Lower leg skin (tissue), 3 donors: Measurements from ENCODE around the gene TRAF7.
"Not testable (repeated sequence)": the region's sequence is repeated elsewhere in the genome, so short reads cannot be mapped to it uniquely, and the experiment has no call there.

Experiments used
- CTCF ChIP-seq, 3 donors: fragments of 450-650 bp; IDR thresholded peaks; one replicate each; pipeline ENCODE4 v1.5.1; 2016; ENCODE audit warnings: antibody characterized with exemption in 3 of 3, mild to moderate bottlenecking in 3 of 3, moderate library complexity in 2 of 3
- POLR2A ChIP-seq, 2 donors: fragments of 450-650 bp; IDR thresholded peaks; one replicate each; pipeline ENCODE4 v1.6.1; 2016 to 2017; ENCODE audit warnings: antibody characterized with exemption in 2 of 2, mild to moderate bottlenecking in 1 of 2, moderate library complexity in 1 of 2

GRCh38 chr16:2129890-2130447 is 25.6 kb upstream of the TRAF7 start:
- TF ChIP-seq CTCF, POLR2A (IDR thresholded peaks at IDR 0.05): not testable (repeated sequence)
